ENCODE results near the gene HIPK2.

The HIPK2 gene

DNA sequence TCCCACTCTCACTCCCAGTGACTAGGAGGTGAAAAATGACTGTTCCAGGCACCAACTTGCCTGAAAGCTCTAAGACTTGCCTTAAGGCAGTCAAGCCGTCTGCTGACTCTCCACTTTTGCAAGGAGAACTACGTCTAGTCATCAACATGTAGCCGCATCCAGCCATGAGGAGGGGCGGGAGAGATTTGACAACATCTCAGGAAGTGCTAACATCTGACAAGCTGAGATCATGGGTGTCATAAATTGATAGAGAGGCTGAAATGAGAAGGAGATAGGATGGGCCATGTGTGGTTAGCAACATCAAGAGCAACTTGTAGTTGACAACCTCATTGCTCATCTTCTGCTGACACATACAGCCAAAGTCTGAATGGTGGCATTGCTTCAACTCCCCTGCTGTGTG, 42.3 kb upstream of the HIPK2 start:
- no peak overlapping the region for H3K27ac ChIP-seq

DNA sequence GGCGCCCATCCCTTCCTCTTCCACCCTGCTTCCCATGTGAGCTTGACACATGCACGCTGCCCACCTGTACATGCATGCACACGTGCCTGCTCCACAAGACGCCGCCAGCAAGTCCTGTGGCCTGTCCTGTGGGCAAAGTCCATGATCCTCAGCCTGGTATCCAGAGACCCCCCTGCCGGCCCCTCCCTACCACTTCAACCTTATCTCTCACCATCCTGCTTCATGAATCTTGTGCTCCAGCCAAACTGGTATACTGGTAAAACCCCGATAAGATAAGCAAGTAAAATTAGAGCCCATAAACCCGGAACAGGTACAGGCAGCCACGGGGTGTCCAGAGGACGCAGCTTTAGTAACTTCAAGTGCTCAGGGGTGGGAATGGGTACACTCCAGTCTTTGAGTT, 39.5 kb upstream of the HIPK2 start:
- no peak overlapping the region for H3K27ac ChIP-seq
- TF ChIP-seq CTCF (conservative IDR thresholded peaks at IDR 0.05): no peak

More for the DNA sequence above, 42.3 kb upstream of the HIPK2 start:
- TF ChIP-seq CTCF (conservative IDR thresholded peaks at IDR 0.05): no peak

DNA sequence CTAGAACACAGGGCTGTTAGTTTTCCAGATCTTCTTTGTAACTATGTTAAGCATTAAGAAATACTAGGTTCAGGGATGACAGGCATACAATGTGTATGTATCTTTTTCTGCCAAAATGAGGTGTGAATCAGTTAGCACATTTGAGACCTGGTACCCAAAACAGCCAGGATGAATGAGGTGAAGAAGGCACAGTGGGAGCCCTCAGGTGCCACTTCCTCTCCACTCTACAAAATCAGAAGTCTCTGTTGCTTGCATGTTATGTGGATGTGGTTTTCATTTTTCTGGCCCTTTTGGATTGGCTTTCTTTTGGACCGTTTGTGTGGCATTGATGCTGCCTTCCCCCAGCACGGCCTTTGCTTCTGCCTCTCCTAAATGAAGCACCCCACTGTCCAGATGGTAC, 35.9 kb upstream of the HIPK2 start:
- no peak overlapping the region for H3K27ac ChIP-seq
- no peak for TF ChIP-seq CTCF (conservative IDR thresholded peaks at IDR 0.05)

DNA sequence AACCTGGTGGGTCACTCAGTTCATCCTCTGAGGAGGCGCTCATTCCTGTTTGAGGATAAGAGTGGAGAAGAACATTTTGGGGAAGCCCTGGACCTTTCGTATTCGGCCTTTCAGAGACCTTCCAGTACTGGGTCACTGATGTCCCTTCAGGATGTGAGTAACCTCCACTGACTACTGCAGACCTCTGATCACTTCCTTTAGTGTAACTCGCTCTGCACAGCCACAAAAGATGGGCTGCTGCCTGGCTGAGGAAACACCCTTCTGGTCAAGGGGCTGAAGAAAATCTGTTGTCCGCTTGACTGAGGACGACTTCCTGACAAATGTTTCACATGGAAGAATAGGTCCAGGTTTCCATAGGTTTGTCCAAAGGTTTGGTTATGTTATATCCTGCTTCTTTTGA, 35.4 kb upstream of the HIPK2 start:
- H3K27ac ChIP-seq: no peak overlapping the region
- TF ChIP-seq CTCF (conservative IDR thresholded peaks at IDR 0.05): no peak

GRCh38 chr7:139811066-139811465, 33.3 kb upstream of the HIPK2 start:
- no peak overlapping the region for H3K27ac ChIP-seq
- TF ChIP-seq CTCF (conservative IDR thresholded peaks at IDR 0.05): no peak

DNA sequence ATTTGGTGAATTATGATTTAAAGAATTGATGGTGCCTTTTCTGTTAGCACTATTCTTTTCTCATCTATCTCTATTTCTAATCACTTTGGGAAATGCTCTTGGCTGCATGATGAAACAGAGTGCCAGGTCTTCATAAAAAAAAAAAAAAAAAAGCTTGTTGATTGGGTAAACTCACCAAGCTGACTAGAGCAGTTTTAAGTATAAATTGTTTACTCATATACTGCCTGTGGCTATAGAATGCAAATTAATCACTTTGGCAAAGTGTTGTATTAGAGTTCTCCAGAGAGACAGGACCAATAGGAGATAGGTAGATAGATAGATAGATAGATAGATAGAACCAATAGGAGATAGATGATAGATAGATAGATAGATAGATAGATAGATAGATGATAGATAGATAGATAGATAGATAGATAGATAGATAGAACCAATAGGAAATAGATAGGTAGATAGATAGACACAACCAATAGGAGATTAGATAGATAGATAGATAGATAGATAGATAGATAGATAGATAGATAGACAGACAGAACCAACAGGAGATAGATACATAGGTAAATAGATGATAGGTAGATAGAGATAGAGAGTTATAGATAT, 31.1 kb upstream of the HIPK2 start:
- H3K27ac ChIP-seq: no peak overlapping the region
- TF ChIP-seq CTCF (conservative IDR thresholded peaks at IDR 0.05): no peak

DNA sequence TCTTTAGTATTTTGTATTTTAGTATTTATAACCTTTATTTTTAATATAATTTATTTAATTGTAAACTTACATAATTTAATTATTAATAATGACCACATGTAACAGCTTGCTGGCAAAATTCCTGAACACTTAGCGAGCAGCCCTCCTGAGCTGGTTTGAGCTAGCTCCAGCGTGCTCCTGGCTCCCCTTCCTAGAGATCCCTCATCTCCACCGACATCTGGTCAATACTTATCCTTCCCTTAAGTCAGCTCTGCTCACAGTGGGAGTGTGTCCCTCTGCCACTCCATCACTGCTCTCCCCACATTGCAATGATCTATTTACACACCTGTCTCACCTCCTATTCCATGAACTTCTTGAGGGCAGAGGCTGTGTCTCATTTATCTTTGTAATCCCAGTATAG, 30.6 kb upstream of the HIPK2 start:
- no peak for TF ChIP-seq CTCF (conservative IDR thresholded peaks at IDR 0.05)
- no peak overlapping the region for H3K27ac ChIP-seq
